GM08714 (cell line): ENCODE data around the gene POU2AF1.

Experiments
- H3K4me3 ChIP-seq: fragments of 200-500 bp; sonication (Bioruptor generic); 2 replicates; pipeline ENCODE4 v1.5.1; 2014; ENCODE audit warnings: mild to moderate bottlenecking, low read length, inconsistent platforms
- ZNF274 ChIP-seq: IDR thresholded peaks from 2 replicates; pipeline ENCODE4 v1.6.1; 2012; ENCODE audit warnings: mild to moderate bottlenecking, low read depth, low read length

The POU2AF1 gene

DNA sequence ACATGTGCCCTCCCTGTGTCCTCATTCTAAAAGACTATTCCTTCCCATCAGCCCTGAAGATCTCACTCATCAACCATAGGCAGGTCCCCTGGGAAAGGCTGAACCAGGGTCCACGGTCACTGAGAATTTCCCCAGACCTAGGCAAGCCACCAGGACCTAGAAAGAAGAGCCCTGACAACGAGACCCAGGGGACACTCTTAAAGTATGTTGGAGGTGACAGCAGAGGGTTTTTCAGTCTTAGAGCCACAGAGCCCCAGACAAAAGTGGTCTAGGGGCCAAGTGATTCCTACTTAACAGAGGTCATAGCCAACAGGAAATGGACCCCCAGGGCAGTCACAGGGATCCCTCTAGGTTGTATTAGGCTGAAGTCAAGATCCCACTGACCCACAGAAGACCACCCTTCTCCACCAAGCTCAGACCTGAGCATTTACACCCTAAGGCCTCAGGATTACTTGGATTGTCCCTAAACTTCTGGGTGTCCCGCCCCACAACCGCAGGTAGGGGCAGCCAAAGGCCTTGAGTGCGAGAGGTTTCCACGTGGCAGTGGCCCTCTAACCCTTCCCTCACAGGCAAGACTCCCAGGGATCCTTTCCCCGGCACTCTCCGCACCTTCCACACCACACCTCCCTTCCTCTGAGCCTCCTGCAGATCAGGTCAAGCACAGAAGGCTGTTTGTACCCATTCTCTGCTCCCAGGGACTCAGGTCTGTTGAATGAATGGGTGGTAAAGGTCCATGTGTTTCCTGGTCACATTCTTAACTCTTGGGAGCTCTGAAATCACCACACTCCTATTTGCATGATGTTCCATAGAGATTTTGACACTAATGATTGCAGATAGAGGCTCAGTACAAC, 12.3 kb downstream of the POU2AF1 start:
- TF ChIP-seq ZNF274 = no peak
- H3K4me3 ChIP-seq = peak overlapping the region; percentile 10; the same call in 1 of the 2 replicates

DNA sequence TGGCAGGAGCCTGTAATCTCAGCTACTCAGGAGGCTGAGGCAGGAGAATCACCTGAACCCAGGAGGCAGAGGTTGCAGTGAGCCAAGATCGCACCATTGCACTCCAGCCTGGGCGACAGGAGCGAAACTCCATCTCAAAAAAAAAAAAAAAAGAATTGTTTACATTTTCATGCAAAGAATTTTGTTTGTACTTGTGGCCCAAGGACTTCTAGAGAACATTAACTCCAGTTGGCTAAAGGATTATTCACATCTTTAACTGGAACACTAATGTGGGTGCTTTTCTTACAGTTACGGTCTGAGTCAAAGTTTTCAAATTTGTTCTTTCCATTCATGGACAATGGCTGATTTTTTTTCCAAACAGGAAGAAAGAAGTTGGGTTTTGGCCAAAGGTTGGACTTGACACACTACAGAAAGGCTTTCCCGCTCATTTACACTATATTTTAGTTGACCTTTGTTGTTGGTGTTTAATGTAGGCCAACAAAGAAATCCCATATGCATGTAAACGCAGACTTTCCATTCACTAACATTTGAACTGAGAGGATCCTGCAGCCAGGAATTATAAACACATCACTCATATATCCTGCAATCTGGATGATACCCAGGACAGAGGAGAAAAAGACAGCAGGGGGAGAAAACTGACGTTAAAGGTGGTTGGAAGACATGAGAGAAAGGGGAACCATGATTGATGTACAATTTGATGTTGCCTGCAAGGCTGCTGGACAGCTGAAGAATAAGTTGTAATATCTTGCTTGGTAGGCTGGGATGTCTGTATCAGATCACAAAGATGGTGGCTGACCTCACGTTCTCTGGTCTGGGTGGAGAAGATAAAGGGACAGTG, 13.1 kb downstream of the POU2AF1 start:
- H3K4me3 ChIP-seq = no peak overlapping the region; the same call in 1 of the 2 replicates
- no peak for TF ChIP-seq ZNF274

DNA sequence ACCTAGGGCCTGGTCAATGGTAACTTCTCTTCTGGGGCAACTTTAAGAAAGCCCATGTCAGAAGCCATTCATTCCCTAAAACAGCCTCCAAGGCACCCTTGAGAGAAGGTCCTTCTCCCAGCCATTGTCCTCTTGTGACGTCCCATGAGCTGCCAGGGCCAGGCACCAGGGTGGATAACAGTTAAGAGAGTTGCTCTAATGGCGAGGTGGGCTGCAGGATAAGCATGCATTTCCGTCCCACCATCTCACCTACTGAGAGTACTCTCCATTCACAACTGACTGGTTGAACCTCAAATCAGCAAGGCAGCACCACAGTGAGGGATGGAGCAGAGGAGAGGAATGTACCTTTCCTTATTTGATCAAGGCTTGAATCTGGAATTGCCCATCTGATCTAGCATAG, 14.6 kb downstream of the POU2AF1 start:
- H3K4me3 ChIP-seq = no peak overlapping the region
- no peak for TF ChIP-seq ZNF274

DNA sequence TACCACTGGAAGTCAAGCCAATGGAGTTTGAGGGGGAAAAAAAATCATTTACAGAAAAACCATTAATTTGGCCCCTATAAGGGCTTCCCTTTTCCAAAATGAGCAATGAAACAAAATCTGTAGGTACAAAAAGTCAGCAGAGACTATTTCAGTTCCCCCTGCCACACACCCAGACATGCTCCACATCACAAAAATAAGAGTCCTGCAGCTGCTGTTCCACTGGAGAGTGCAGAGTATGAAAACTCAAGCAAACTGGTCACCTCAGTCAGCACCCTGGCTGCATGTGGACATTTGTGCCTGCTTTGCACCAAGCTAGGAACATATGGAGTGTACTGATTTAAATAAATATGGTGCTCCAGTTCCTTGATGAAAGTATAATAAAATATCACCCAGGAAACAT, 15.1 kb downstream of the POU2AF1 start:
- no peak for TF ChIP-seq ZNF274
- no peak overlapping the region for H3K4me3 ChIP-seq

DNA sequence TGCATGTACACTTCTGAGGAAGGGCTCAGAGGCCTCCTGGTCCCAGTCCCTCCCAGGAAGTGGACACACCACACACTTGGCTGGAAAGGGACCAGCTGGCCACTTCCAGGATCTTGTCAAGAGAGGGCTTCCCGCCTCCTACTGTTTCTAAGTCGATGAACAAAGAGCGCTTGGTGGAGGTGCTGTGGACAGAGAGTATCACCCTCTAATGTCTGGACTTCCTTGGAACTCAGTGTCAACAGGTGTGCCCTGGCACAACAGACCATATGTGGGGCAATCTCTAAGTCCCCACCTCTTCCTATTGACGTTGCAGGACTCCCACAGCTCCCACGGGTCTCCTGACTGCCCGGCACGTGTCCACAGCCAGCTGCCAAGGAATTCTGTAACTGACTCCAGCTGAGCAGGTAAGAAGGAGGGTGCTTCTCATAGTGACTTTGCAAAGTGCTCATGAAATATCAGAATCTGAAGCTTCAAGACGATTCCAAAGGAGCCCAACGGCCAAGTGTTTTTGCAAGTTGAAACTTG, 16.1 kb downstream of the POU2AF1 start:
- no peak overlapping the region for H3K4me3 ChIP-seq

DNA sequence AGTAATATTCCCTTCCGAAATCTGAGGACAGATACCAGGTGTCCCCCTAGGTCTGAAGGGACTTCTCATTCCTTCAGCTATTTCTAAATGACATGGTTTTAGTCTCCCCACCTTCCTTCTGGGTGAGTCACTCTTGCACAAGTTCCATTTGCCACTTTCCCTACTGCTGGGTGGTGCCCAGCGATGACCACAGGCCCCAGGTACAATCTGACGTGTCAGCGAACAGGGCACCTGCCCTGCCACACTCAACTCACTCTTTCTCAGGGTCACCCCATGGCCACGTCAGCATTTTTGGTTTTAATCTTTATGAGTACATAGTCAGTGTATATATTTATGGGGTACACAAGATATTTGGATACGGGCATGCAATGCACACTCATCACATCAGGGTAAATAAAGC, 17.2 kb downstream of the POU2AF1 start:
- no peak overlapping the region for H3K4me3 ChIP-seq
- no peak for TF ChIP-seq ZNF274

More for the DNA sequence above, 16.1 kb downstream of the POU2AF1 start:
- no peak for TF ChIP-seq ZNF274

DNA sequence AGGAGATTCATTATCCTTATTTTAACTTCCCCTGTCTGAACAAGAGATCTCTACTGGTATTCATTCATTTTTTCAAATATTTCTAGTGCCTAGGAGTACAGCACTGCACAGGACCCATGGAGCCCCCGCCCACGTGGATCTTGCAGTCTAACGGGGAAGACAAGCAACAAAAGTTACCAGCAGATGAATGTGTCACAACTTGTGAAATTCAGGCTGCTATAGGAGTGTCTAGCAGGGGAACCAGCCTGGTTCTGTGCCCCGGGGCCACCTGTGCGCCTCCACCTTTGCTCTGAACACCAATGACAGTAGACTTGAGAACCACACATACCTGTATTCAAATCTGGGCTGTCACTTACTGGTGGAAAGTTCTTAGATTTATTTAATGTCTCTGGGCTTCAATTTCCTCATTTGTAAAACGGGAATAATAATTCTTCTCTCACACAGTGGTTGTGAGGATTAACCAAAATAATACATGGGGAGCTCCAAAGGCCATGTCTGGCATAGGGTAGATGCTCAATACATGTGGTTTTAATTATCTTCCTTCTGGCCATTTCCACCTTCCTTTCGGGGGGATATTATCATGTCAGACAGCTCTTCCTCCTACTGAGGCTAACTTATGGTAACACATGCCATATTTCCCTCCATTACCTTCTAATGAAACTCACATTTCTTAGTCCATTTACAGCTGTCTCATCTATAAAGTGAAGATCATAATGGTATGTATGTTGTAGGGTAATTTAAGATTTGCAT, 17.8 kb downstream of the POU2AF1 start:
- no peak overlapping the region for H3K4me3 ChIP-seq
- TF ChIP-seq ZNF274 = no peak

DNA sequence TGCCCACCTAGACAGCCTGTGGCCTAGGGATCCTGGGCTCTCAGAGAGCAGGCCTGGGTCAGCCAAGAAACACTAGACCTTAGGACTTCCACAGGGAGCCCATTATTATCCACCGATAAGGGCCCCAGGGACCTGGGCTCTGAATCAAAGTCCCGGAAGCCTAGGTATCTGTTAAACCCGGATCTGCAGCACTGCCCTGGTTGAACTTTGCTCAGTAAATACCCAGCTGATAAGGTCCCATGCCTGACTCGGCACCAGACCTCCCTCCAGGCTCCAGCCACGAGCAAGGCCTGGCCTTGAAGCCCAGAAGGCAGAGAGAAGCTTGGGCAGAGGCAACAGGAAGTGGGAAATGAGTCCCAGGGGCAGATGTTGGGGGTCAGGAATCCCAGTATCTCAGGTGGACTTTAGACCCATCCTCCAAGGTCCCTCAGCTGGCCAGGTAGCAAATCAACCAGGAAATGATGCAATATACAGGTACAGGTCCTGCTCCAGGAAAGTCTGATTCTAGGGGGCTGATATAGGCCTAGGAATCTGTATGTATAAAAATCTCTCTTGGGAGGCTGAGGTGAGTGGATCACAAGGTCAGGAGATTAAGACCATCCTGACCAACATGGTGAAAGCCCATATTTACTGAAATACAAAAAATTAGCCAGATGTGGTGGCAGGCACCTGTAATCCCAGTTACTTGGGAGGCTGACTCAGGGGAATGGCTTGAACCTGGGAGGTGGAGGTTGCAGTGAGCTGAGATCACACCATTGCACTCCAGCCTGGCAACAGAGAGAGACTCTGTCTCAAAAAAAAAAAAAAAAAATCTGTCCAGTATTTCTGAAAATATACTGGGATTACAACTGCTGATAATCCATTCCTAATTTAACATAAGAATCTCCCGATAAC, 18.7 kb downstream of the POU2AF1 start:
- TF ChIP-seq ZNF274 = no peak
- no peak overlapping the region for H3K4me3 ChIP-seq

DNA sequence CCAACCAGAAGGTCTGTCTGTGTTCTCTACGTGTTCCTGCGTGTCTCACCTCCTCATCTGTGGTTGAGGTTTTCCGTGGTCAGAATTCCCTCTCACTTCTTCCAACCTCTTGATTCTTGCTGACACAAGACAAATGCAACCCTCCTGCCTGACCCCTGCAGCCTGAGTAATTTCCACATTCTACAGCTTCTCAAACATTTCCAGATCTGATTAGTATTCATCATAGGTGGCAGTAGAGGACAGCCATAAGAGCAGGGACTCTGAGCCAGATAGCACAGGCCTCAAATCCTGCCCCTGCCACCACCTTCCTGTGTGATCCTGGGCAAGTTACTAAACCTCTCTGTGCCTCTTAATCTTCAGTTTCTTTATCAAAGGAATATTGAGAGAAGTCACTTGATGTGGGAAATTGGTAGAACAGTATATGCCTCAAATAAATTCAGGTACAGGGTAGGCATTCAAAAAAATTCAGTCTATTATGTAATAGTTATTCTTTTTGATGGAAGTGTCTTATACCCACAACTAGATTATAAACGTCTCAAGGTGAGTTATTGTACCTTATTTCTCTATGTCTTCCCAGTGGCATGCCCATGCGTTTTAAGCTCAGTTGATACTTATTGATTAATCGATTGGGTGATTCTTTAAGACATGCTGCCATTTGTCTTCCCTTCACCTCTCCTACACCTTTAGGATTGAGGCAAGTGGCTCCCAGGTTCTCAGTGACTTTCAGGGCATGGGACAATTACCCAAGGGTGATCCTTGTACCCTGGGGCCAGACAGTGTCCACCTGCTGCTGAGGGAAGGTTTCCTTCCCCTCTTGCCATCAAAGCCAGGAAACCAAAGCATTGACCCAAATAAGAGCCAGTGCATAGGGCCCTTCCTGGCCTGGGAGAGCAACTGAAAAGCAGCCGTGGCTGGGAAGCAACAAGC, 19.6 kb downstream of the POU2AF1 start:
- H3K4me3 ChIP-seq = no peak overlapping the region
- no peak for TF ChIP-seq ZNF274

DNA sequence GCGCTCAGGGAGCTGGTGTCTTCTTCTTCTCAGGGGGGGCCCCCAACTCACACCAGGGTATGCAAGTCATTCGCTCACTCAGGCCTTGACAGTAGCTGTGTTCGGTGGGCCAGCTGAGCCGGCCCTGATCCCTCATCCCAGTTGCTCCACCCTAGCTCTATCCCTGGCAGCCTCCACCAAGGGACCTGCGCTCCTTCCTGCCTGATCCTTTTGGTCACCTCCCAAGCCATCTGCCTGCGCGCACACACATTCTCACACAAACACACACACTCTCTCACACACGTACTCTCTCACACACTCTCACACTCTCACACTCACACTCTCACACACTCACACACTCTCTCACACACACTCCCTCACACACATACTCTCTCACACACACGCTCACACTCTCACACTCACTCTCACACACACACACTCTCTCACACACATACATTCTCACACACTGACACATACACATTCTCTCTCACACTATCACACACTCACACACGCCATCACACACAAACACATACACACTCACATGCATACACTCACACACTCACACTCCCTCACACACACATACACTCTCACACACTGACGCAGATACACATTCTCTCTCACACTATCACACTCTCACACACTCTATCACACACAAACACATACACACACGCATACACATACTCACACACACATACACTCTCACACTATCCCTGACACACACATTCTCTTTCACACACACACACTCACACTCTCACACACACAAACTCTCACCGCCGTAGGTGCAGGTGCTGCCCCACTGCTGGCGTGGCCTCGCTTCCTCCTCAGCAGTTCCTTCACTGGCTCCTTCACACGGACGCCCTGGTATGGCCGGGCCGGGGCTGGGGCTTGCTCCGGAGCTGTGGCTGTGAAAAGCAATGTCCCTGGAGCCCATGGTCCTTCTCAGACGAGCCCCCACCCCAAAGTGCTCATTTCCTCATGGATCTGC, 20.8 kb downstream of the POU2AF1 start:
- no peak for TF ChIP-seq ZNF274
- no peak overlapping the region for H3K4me3 ChIP-seq
